Measurements from ENCODE around the gene ZNF239.
A peak's percentile ranks its signal among the peaks of the same experiment; 100 is the strongest.

Gene ZNF239

DNA sequence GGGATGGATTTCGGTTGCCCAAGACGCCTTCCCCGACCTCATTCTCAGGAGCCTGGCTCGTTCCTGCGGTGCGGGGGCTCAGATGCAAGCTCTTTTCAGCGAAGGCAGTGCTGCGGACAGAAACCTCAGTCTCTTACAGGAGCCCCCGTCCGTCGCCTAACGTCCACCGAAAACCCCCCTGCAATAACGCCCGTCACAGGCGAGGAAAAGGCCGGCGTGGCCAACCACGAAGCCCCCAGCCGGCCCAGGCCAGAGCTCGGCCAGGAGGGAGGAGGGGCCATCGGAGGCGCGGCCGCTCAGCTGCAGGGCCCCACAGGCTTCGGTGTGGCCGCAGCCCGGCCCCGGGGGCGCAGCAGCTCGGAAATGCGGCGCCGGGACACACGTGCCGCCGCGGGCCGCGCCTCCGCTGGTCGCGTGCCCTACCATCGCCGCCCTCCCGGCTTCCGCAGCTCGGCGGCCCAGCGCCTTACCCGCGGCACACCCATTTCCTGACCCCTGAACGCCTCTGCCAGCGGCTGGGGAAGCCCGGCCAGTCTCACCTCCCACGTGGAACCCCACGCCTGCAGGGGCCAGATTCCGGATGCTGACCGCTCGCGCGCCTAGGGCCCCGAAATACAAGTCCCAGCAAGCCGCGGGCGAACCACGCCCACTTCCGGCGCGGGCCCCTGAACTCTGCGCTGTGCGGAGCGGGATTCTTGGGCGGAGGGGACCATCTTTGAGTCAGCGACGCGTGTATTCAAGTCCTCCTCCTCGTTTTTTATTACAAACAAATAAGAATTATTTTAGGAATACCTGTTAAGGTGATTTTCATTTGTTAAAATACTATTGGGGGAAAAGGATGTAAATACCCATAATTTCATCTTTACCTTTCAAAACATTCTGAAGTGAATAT is at the start of gene ZNF239:
Gene ZNF239, minus strand, starts transcription at position 616 of the 892 bp plus-strand sequence. CDS start 16,537 bp downstream, outside the sequence.
- H3K27ac ChIP-seq: peak within 1 kb of the TSS; percentile 90
- TF ChIP-seq CTCF (conservative IDR thresholded peaks at IDR 0.05) (no peak), ZFX (IDR thresholded peaks at IDR 0.05) (peak; percentile 91)

DNA sequence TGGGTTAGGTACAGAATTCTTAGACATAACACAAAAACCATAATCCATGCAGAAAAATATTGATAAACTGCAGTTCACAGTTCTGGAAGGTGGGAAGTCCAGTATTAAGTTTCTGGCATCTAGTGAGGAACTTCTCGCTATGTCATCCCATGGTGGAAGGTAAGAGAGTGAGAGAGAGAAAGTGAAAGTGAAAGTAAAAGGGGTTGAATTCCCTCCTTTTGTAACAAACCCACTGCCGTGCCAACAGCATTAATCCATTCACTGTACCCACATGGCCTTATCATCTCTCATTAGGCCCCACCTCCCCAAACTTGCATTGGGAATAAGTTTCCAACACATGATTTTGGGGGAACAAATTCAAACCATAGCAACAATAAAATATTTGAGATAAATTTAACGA is 48.9 kb upstream of the ZNF239 start:
- TF ChIP-seq ZFX (IDR thresholded peaks at IDR 0.05) (no peak), CTCF (conservative IDR thresholded peaks at IDR 0.05) (no peak)
- no peak overlapping the region for H3K27ac ChIP-seq

- no peak for TF ChIP-seq CTCF (conservative IDR thresholded peaks at IDR 0.05)
- TF ChIP-seq ZFX (IDR thresholded peaks at IDR 0.05): no peak
These were observed 47.6 kb upstream of the ZNF239 start for GRCh38 chr10:43622038-43622437.

GRCh38 chr10:43619368-43619767 is 45.0 kb upstream of the ZNF239 start:
- TF ChIP-seq CTCF (conservative IDR thresholded peaks at IDR 0.05) (no peak), ZFX (IDR thresholded peaks at IDR 0.05) (no peak)
- no peak overlapping the region for H3K27ac ChIP-seq

More at GRCh38 chr10:43622038-43622437, 47.6 kb upstream of the ZNF239 start:
- H3K27ac ChIP-seq: no peak overlapping the region

DNA sequence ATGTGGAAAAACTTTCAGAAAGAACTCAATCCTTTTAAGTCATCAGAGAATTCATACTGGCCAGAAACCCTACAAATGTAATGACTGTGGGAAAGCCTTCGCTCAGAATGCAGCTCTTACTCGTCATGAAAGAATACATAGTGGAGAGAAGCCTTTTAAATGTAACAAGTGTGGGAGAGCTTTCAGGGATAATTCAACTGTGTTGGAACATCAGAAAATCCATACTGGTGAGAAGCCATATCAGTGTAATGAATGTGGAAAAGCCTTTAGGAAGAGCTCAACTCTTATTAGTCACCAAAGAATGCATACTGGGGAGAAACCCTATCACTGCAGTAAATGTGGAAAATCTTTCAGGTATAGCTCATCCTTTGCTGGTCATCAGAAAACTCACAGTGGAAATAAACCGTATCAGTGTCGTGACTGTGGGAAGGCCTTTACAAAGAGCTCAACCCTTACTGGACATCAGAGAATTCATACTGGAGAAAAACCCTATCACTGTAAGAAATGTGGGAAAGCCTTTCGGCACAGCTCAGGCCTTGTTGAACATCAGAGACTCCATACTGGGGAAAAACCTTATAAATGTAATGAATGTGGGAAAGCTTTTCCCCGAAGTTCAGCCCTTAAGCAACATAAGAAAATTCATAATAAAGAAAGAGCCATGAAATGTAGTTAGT is 42.4 kb upstream of the ZNF239 start:
- no peak overlapping the region for H3K27ac ChIP-seq
- no peak for TF ChIP-seq CTCF (conservative IDR thresholded peaks at IDR 0.05)
- TF ChIP-seq ZFX (IDR thresholded peaks at IDR 0.05): no peak

GRCh38 chr10:43610636-43611035 is 36.2 kb upstream of the ZNF239 start:
- H3K27ac ChIP-seq: no peak overlapping the region
- TF ChIP-seq CTCF (conservative IDR thresholded peaks at IDR 0.05) (no peak), ZFX (IDR thresholded peaks at IDR 0.05) (no peak)

DNA sequence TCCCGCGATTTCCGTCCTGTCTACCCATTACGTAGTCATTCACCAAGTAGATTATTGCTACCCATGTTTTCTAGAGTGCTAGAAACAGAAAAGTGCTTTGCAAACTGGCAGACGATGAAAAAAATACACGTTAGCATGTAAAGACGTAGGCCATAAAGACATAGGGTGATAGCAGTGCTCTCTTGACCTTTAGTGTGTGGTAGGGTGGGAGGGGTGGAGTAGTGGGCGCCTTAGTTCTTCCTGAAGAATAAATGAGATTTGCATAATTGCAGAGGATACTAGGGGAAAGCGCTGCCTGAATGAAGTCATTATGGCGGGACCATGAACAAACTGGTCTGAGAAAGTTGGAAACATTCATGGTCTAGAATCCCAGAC is 32.8 kb upstream of the ZNF239 start:
- peak overlapping the region; percentile 95 for H3K27ac ChIP-seq
- TF ChIP-seq ZFX (IDR thresholded peaks at IDR 0.05) (no peak), CTCF (conservative IDR thresholded peaks at IDR 0.05) (no peak)
